DND-41 (cell line): ENCODE data around the gene CLMP.

Experiments used
- ATAC-seq: fragments of 200-7000 bp; cut with Tn5 transposase; 3 replicates; pipeline ENCODE4 v1.9.1; 2021; ENCODE audit warnings: low read depth; ENCODE audit not compliant: insufficient read depth
- DNase-seq: peaks from one replicate; pipeline ENCODE4 v3.0.0-alpha.2; 2020
- H2AFZ ChIP-seq: 2 replicates; pipeline ENCODE4 v1.6.0; 2012; ENCODE audit warnings: low read depth, low read length
- H3K27ac ChIP-seq: 2 replicates; pipeline ENCODE4 v1.5.1; 2012; ENCODE audit warnings: low read length, inconsistent platforms
- H3K27me3 ChIP-seq: fragments of 200-600 bp; sonication (generic); 2 replicates; pipeline ENCODE4 v1.6.0; 2012; ENCODE audit warnings: low read length, mild to moderate bottlenecking, inconsistent platforms; ENCODE audit not compliant: insufficient read depth, poor library complexity
- H3K36me3 ChIP-seq: 2 replicates; pipeline ENCODE4 v1.5.1; 2012; ENCODE audit warnings: low read length, inconsistent platforms; ENCODE audit not compliant: insufficient read depth
- H3K4me1 ChIP-seq: 2 replicates; pipeline ENCODE4 v1.5.1; 2012; ENCODE audit warnings: mild to moderate bottlenecking, low read length; ENCODE audit not compliant: insufficient read depth
- H3K4me2 ChIP-seq: 2 replicates; pipeline ENCODE4 v1.6.0; 2012; ENCODE audit warnings: mild to moderate bottlenecking, moderate library complexity, low read length, inconsistent platforms; ENCODE audit not compliant: insufficient read depth
- H3K4me3 ChIP-seq, 2 experiments: fragments of 200-600 bp in 1 of 2; shearing (Covaris generic) in 1 of 2; 2 replicates each; pipeline ENCODE4 v1.5.1; 2012 to 2016; ENCODE audit warnings: inconsistent platforms in 2 of 2, low read length in 2 of 2, mild to moderate bottlenecking in 2 of 2, low read depth in 1 of 2, moderate library complexity in 1 of 2
- H3K79me2 ChIP-seq: 2 replicates; pipeline ENCODE4 v1.6.0; 2012; ENCODE audit warnings: low read length, inconsistent platforms; ENCODE audit not compliant: insufficient read depth
- H3K9ac ChIP-seq: 2 replicates; pipeline ENCODE4 v1.6.0; 2012; ENCODE audit warnings: low read depth, mild to moderate bottlenecking, inconsistent platforms, low read length, moderate library complexity
- H3K9me3 ChIP-seq: 2 replicates; pipeline ENCODE4 v1.5.1; 2012; ENCODE audit warnings: low read length, moderate library complexity, mild to moderate bottlenecking, inconsistent platforms; ENCODE audit not compliant: insufficient read depth, severe bottlenecking
- H4K20me1 ChIP-seq: 2 replicates; pipeline ENCODE4 v1.6.0; 2012; ENCODE audit warnings: low read length; ENCODE audit not compliant: insufficient read depth
- CTCF ChIP-seq: IDR thresholded peaks from 2 replicates; pipeline ENCODE4 v1.5.1; 2012; ENCODE audit warnings: borderline replicate concordance, low read length, moderate library complexity, mild to moderate bottlenecking; ENCODE audit not compliant: poor library complexity, severe bottlenecking; ENCODE audit errors: extremely low read depth
- EZH2 ChIP-seq: IDR thresholded peaks from 3 replicates; pipeline ENCODE4 v1.6.1; 2012; ENCODE audit warnings: borderline replicate concordance, low read depth, mild to moderate bottlenecking, moderate library complexity, low read length, inconsistent platforms; ENCODE audit not compliant: severe bottlenecking

Gene CLMP

DNA sequence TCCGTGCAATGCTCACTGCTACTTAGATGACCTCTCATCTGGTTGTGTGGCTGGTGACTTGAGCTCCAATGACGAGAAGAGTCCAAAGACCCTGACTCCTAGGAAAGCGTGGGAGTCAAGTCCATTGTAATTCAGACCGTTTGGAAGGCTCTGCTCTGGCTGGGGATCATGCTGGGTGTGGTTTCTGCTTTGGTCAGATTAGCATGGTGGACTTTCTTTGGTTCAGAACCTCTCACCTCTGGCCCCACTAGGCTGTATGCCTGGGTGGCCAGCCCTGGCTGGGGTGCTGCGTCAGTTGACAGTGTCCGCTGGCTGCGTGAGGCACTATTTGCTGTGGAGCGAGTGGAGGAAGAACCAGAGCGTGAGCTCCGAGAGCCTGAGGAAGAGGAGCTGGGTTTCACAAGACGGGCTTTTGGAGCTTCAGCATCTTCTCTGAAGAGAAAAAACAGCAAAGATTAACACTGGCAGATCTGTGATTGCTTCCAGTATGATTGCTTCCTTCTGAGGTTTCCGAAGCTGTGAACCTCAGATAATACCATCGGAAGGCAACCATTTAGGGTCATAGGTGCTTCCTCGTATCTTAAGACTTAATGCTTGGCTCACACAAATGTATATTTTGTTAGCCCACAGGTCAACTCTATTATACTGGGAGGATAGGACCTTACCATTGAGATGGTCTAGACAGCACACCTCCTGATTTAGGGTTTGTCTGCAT is 121.5 kb downstream of the CLMP start:
- TF ChIP-seq EZH2 (no peak), CTCF (no peak)
- H3K9ac ChIP-seq = no peak overlapping the region
- no peaks in the 10 kb centered on the region for H4K20me1 ChIP-seq

DNA sequence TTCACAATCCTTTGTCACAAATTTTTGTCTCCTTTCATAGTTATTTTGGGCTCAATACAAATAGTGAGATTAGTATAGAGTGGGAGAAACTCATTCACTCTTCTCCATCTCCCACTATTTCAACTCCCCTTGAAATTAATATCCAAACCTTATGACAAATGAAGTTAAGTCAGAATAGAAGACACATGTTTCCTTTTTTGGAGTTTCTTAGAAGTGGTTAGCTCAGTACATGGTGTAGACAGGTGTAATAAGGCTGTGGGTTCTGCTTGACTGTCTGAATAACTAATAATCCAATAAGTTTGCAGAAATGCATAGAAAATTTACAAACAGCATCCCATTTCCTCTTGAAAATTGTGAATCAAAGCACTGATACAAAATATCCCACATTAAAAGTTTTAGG is 122.3 kb downstream of the CLMP start:
- Histone ChIP-seq H3K36me3 (no peaks in the 10 kb centered on the region), H3K27ac (no peak overlapping the region), H3K79me2 (peaks cover 30% of the 10 kb centered on the region), H4K20me1 (no peaks in the 10 kb centered on the region), H3K27me3 (no peaks in the 10 kb centered on the region), H2AFZ (no peak overlapping the region), H3K4me1 (peaks cover 32% of the 10 kb centered on the region), H3K9ac (no peak overlapping the region), H3K4me3 (no peak overlapping the region), H3K9me3 (no peaks in the 10 kb centered on the region), H3K4me2 (no peak overlapping the region)
- TF ChIP-seq EZH2 (no peak), CTCF (no peak)
- ATAC-seq = no peak
- no peak for DNase-seq

More for the DNA sequence above, 121.5 kb downstream of the CLMP start:
- H3K79me2 ChIP-seq = peaks cover 25% of the 10 kb centered on the region
- H3K9me3 ChIP-seq = no peaks in the 10 kb centered on the region
- H3K4me3 ChIP-seq = no peak overlapping the region
- H2AFZ ChIP-seq = no peak overlapping the region
- H3K27ac ChIP-seq = no peak overlapping the region
- H3K36me3 ChIP-seq = no peaks in the 10 kb centered on the region
- no peaks in the 10 kb centered on the region for H3K27me3 ChIP-seq
- H3K4me2 ChIP-seq = no peak overlapping the region
- DNase-seq (no peak), ATAC-seq (no peak)
- peaks cover 29% of the 10 kb centered on the region for H3K4me1 ChIP-seq

DNA sequence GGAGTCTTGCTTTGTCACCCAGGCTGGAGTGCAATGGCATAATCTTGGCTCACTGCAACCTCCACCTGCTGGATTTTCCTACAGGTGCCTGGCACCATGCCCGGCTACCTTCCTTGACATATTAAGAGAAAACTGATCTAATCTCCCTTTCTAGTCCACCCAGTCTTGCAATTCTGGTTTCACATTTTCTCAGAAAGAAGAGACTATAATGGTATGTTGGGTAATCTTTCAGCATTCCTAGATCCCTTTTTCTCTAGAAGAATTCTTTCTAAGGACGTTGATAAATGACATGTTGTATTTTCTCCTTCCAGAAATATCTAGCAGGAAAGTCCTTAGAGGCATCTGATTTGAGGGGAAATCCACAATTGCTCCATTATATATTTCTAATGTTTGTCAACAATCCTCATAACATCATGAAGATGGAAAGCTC is 122.7 kb downstream of the CLMP start:
- no peak overlapping the region for H3K4me2 ChIP-seq
- peaks cover 33% of the 10 kb centered on the region for H3K79me2 ChIP-seq
- no peaks in the 10 kb centered on the region for H4K20me1 ChIP-seq
- H3K4me3 ChIP-seq = no peak overlapping the region
- no peaks in the 10 kb centered on the region for H3K9me3 ChIP-seq
- no peak for ATAC-seq
- H2AFZ ChIP-seq = no peak overlapping the region
- no peak overlapping the region for H3K9ac ChIP-seq
- TF ChIP-seq CTCF (no peak), EZH2 (no peak)
- H3K4me1 ChIP-seq = peaks cover 32% of the 10 kb centered on the region
- H3K27ac ChIP-seq = no peak overlapping the region
- H3K36me3 ChIP-seq = no peaks in the 10 kb centered on the region
- DNase-seq = no peak
- H3K27me3 ChIP-seq = no peaks in the 10 kb centered on the region
